Uterus (tissue), 2 donors: ENCODE measurements around the gene LPO.

Experiments
- CTCF ChIP-seq, 4 experiments: fragments of 200-600 bp in 2 of 4; fragments of 450-650 bp in 2 of 4; sonication (generic) in 2 of 4; IDR thresholded peaks; one replicate each; pipeline ENCODE4 v1.5.1; 2016 to 2019; ENCODE audit warnings: antibody characterized with exemption in 4 of 4, mild to moderate bottlenecking in 2 of 4, moderate library complexity in 1 of 4
- POLR2A ChIP-seq, 2 donors: fragments of 450-650 bp; IDR thresholded peaks; one replicate each; pipeline ENCODE4 v1.6.1; 2016; ENCODE audit warnings: antibody characterized with exemption in 2 of 2, mild to moderate bottlenecking in 1 of 2, moderate library complexity in 1 of 2

GRCh38 chr17:58279736-58280479 is 41.5 kb downstream of the LPO start:
- TF ChIP-seq CTCF (IDR thresholded peaks at IDR 0.05) (no peak), POLR2A (IDR thresholded peaks at IDR 0.05) (no peak)
